Activated CD4-positive, alpha-beta T cell treated with anti-CD3 and anti-CD28 coated beads, Interleukin-2, amount 50 U/mL, for 48 hours (primary cell): ENCODE measurements around the gene ANKRD27.
"Not testable (repeated sequence)": the region's sequence is repeated elsewhere in the genome, so short reads cannot be mapped to it uniquely, and the experiment has no call there.

Experiments
- DNase-seq, 2 experiments: peaks; one replicate each; pipeline ENCODE4 v3.0.0-alpha.2; 2020

ANKRD27 gene

DNA sequence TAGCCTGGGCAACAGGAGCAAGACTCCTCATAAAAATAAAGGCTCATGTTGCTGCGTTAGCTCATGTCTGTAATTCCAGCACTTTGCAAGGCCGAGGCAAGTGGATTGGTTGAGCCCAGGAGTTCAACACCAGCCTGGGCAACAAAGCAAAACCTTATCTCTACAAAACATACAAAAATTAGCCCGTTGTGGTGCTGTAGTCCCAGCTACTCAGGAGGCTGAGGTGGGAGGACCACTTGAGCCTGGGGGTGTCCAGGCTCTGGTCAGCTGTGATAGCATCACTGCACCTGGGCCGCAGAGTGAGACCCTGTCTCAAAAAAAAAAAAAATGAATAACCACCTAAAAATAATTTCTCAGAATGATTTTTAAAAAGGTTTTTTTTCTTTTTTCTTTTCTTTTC, 12.7 kb upstream of the ANKRD27 start:
- DNase-seq, result no peak

DNA sequence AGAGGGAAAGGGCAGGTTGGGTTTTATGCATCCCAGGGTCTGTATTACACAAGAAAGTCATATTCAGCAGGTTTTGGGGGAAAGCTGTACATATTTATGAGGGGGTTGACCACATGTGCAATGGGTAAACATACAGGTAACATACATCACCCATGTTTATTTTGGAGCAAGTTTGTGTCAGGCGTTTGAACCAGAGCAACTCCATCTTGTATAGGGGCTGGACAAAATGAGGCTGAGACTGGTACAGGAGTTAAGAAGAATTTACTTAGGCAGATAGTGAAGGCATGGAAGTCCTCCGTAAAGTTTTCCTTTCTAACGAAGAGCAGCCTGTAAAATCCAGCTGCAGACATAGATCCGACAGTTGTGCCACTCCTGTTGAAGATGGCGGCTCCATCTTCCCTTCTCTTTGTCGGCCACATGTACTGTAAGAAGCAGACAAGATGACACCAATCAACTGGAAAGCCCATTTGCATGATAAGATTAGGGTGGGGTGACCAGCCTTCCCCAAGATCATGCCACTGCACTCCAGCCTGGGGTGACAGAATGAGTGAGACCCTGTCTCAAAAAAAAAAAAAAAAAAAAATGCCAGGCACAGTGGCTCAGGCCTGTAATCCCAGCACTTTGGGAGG, 12.0 kb upstream of the ANKRD27 start:
- DNase-seq, result no peak

- no peak for DNase-seq
Measured at GRCh38 chr19:32682317-32682716, 7.3 kb upstream of the ANKRD27 start.

GRCh38 chr19:32680986-32681385, 6.0 kb upstream of the ANKRD27 start:
- no peak for DNase-seq

DNA sequence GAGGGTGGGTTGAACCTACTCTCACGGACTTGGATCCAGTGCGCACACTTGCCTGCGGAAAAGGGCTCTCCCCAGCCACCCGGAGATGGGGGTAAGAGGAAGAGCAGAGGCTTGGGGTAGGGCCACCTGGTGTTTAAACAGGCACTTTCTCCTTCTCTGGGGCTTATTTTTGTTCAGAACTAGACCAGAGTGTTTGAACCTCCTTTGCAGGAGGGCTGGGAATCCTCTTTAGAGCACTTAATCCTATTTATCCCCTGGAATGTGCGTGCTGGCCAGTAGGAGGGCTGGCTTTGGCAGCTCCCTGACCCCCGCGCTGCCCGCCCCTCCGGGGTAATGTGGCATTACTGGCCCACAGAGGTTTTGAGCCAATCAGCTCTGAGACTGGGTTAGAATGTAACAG, 2.7 kb upstream of the ANKRD27 start:
- no peak for DNase-seq

- DNase-seq, result no peak
Measured at GRCh38 chr19:32676895-32677359, 1.9 kb upstream of the ANKRD27 start.

GRCh38 chr19:32676186-32676894, 1.4 kb upstream of the ANKRD27 start:
- DNase-seq, result peak in 1 of 2 experiments; percentile 11

DNA sequence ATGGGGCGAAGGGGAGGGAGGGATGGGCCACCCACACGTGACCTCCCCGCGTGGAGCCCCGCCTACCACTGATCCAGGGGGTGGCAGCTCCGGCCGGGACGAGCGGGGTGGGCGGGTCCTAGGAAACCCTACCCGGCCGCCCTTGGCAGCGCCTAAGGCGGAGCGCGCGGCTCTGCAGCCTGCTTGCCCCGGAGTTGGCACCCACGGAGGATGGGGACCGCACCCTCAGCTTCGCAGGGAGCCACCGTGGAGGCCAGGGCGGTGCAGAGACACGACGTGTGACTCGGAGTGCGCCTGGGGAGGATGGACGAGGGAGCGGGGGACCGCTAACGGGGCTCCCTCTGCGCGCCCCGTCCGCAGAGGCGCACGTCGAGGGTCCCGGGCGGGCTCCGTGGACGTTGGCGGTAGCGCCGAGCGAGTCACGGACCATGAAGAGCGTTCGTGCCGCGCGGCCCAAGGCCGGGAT, 773 bp upstream of the ANKRD27 start, which contains the start of gene RGS9BP:
Gene RGS9BP, plus strand, starts transcription at position 129 of the 466 bp plus-strand sequence. CDS start 416 bp downstream, outside the sequence.
- DNase-seq, result peak; percentile 69 to 73

DNA sequence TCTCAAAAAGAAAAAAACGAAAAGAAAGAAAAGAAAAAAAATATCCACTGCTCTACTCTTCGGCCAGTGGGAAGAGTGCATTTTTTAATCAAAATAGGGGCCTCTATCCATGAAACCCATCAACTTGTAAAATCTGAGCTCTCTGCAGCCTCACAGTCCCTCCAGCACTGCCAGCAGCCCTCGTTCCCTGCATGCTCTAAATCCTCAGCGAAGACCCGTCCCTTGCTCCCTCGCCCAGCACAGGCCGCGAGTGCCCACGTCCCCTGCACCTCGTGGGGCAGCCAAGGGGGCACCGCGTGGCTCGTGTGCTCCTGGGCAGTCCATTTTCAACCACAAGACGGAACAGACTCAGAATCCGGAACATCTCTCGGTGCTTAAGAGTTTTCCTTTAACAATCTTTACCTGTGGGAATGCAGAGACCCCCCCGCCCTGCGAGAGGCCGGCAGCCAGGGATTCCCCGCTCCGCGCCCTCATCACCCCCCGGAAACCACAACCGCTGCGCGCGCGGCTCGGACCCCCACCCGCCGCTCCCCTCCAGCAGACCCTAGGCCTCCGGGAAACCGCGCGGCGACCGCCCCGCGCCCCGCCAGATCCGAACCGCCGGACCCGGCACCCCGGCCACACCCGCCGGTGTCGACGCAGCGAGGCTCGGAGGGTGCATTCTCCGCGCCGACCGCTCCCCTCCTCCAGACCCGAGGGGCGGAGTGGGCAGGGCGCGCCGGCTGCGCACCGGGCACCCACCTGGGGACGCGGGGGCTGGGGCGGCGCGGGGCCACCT, 638 bp downstream of the ANKRD27 start:
- DNase-seq, result no peak

GRCh38 chr19:32673573-32673972, 1.4 kb downstream of the ANKRD27 start:
- no peak for DNase-seq

DNA sequence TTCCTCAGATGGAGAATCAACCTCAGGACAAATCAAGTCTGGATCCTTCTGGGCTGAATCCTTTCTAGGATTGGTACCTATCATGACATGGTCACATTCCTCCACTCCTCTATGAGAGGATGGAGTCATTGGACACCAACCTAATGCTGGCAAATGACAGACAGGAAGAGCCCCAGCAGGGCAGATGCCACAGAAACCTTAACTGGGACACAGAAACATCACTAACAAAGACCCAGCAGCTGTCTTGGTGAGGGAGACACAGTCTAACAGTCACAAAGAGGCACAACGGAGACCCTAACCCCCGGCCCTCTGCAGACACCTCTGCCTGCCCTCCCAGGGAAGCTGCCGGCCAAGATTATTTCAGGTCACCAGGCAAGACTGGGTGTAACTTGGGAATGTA, 2.1 kb downstream of the ANKRD27 start:
- no peak for DNase-seq

DNA sequence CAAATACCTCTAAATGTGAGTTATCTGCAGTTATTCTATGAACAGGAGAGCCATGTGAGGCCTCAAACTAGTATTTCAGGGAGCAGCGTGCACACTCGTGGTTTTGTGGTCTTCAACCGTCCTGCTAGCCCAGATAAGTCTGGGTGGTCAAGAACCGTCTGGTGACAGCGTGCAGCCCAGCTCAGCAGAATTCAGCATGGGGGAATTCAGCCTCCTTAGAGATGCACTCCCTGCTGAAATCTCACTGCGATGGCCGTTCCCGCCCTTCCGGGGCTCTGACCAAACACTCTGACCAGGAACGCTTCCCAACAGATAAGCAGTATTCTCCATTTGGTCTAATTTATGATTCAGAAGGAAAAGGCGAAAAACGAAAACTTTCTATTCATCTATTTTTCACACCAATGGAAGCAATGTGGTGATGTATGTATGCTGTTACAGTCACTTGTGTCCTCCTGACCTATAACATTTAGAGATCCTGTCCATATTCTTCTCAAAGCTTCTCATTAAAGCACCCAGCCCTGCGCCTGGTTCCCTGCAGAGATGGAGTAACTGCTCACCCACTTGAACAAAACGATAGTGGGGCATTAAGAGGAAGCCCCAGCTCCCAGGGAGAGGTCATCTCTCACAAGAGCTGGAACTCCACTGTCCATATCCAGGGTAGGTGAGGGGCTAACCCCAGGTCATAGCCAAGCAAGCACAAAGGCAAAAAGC, 2.9 kb downstream of the ANKRD27 start:
- no peak for DNase-seq

DNA sequence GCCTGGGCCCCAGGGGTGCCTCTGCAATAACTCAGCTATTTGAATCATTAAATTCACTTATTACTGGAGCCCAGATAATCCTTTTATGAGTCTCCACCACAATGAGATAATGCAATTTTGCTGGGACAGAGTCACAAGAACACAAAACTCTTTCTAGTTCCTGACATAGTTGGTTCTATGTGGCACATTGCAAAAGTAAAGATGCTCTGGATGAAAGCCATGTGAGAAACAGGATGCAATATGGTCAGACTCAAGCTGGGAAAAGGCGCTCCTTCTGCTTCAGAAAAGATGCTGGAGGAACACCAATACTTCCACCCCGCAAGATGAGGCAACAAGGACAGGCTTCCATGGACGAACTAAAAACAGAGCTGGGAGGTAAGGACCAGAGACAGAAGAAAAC, 5.7 kb downstream of the ANKRD27 start:
- no peak for DNase-seq

- no peak for DNase-seq
Measured at GRCh38 chr19:32666084-32666483, 8.9 kb downstream of the ANKRD27 start.

DNA sequence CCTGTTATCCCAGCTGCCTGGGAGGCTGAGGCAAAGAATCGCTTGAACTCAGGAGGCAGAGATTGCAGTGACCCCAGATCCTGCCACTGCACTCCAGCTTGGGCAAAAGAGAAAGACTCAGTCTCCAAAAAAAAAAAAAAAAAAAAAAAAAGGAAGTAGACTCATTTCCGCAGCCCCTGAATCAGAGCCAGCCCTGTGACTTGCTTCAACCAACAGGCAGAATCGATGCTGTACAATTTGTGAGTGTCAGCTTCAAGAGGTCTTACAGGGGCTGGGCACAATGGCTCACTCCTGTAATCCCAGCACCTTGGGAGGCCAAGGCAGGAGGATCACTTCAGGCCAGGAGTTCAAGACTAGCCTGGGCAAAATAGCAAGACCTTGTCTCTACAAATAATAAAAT, 12.8 kb downstream of the ANKRD27 start:
- DNase-seq, result no peak

DNA sequence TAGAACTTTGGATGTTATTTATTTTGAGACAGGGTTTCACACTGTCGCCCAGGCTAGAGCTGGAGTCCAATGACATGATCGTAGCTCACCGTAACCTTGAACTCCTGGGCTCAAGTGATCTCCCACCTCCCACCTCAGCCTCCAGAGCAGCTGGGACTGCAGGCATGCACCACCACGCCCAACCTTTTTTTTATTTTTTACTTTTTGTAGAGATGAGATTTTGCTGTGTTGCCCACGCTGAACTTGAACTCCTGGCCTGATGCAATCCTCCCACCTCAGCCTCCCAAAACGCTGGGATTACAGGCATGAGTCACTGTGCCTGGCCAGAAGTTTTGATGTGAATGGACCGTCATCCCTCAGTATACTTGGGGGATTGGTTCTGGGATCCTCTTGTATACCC, 13.7 kb downstream of the ANKRD27 start:
- DNase-seq, result no peak

DNA sequence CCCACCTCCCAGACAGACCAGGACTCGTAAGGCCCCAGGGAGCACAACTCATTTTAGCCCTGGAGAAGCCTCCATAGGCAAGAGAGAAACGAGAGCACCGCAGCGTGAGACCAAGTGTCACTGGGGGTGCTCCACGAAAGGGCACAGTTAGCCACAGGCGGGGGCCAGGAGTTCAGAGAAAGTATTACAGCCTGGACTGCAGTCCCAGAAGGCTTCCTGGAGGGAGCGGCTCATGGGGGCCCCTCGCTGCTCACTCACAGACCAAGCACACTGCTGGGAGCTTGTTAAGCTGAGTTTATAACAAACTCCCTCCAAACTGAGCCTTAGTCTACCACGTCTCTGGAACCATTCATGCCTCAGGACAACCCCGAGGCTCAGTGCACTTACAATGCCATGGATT, 16.5 kb downstream of the ANKRD27 start:
- no peak for DNase-seq

GRCh38 chr19:32658075-32658474, 16.9 kb downstream of the ANKRD27 start:
- no peak for DNase-seq

- DNase-seq, result not testable (repeated sequence)
Measured at GRCh38 chr19:32656379-32656778, 18.6 kb downstream of the ANKRD27 start.

DNA sequence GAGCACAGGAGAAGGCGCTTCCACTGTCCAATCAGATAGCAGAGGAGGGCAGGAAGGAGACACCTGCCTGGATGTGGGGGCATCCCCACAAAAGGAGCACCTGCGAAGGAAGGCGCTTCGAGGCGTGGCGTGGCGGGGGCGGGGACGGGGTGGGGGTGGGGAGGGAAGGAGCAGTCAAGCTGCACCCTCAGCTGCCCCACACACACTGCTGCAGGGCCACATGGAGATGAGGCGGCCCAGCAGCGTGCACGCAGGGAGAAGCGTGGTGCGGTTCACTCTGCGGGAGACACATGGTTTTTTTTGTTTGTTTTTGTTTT, 21.4 kb downstream of the ANKRD27 start:
- DNase-seq, result no peak

DNA sequence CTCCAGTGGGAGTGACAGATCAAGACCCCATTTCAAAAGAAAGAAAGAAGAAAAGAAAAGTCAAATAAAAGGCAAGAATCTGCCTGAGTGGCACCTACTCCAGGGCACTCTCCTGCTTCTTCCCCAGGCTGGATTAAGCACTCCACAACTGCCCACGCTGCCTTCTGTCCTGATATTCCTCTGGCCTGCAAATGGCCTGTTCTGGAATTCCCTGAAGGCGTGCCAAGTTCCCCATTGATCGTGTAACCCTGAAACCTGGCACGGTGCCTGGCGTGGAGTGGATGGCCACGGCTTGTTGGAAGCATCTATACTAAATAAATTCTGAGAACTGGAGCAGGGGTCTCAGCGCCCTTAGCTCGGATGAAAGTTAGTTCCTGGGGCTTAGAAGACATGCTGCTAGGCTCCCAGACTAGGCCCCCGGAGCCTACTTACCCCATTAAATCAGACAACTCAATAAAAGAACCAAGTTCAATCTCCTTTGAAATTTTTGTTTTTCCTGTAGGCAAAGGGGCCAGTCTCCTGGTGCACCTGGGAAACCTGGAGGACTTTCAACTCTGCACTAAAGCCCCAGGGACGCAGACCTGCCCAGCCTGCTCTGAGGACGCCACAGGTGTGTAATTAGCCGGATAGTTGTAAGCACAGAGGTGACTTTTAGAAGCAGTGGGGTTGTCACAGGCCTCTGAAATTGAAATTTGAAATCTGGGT, 21.9 kb downstream of the ANKRD27 start:
- no peak for DNase-seq

DNA sequence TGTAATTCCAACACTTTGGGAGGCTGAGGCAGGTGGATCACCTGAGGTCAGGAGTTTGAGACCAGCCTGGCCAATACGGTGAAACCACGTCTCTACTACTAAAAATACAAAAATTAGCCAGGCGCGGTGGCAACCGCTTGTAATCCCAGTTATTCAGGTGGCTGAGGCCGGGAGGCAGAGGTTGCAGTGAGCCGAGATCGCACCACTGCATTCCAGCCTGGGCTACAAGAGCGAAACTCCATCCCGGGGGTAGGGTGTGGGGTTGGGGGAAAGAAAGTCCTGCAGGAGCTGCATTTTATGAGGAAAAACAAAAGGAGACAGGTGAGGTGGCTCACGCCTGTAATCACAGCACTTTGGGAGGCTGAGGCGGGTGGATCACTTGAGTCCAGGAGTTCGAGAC, 22.6 kb downstream of the ANKRD27 start:
- not testable (repeated sequence) for DNase-seq
